CD4-positive, alpha-beta T cell treated with Interleukin-1 beta for 1 hour (primary cell): ENCODE data around the gene LRBA.
"Not testable (repeated sequence)": the region's sequence is repeated elsewhere in the genome, so short reads cannot be mapped to it uniquely, and the experiment has no call there.

Experiments used
- DNase-seq, 2 donors: peaks; one replicate each; pipeline ENCODE4 v3.0.0-alpha.2; 2020 to 2022

Gene LRBA

GRCh38 chr4:150789864-150790263, 225.2 kb downstream of the LRBA start:
- DNase-seq: no peak

DNA sequence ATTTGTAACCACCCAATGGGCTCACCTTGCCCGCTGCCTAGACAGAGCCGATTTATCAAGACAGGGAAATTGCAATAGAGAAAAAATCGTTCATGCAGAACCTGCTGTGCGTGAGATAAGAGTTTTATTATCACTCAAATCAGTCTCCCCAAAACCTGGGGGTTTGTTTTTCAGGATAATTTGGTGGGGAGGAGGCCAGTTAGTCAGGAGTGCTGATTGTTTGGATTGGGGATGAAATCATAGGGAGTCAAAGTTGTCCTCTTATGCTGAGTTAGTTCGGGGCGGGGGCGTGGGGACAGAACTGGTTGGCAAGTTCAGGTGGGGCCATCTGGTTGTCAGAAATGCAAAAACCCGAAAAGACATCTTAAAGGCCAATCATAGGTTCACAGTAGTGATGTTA, 230.1 kb downstream of the LRBA start:
- no peak for DNase-seq

GRCh38 chr4:150784305-150784704, 230.8 kb downstream of the LRBA start:
- no peak for DNase-seq

DNA sequence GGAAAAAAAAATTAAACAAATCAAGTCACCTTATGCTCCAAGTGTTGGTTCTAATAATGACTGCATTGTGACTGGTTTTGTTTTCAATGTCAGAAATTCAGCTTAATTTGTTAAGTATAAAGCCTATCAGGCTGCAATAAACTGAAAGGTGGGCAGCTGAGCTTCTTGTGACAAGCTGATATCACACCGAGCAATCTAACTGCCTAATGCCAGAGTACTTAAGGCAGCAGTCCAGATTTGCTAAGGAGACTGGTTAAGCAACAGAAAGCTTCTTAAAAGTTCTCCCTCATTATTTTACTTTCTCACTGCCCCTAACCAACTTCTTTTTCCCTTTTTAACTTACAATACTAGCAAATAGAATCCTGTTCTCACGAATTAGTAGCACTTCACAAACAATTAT, 232.2 kb downstream of the LRBA start:
- no peak for DNase-seq

DNA sequence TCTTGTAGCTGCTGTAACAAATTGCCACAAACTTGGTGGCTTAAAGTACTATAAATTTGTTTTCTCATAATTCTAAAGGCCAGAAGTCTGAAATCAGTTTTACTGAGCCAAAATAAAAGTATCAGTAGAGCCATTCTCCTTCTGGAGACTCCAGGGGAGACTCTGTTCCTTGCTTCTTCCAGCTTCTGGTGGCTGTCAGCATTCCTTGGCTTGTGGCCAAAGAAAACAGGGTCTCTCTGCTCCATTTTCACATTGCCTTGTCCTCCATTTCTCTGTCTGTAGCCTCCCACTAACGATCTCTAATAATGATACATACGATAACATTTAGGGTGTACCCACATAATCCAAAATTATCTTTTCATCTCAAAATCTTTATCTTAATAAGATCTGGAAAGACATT, 232.8 kb downstream of the LRBA start:
- DNase-seq: no peak

- DNase-seq: no peak
These were observed 233.9 kb downstream of the LRBA start for GRCh38 chr4:150781191-150781590.

GRCh38 chr4:150779707-150780106, 235.4 kb downstream of the LRBA start:
- DNase-seq: no peak

DNA sequence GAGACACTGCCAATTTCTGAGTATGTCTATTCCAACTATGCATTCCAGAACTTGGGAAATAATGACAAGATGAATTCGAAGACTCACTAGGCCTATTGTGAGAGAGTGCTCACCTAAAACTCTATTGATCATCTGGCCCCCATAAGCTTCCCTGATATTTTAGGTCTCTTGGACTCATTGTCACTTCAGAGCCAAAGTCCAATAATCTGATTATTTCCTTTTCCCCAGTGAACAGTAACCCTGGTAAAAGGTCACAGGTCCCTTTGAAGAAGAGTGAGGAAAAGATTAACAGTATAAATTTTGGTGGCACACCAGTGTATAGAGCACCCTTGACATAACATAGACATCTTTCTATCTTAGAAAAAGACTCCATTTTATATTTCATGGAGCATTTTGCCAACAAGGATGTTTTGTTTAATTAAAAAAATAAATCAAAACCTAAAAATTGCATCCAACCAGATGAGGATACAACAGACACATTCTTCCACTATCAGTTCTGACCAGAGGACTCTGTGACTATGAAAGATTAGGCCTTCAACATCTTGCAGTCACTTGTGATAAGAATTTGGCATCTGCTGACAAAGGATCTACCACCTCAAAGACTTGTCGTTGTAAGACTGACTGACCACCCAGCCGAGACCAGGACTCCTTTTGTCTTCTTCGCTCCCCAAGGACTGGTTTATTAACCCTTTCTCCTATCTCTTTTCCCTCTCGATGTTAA, 241.2 kb downstream of the LRBA start:
- no peak for DNase-seq

GRCh38 chr4:150773032-150773431, 242.1 kb downstream of the LRBA start:
- DNase-seq: no peak

GRCh38 chr4:150771382-150771781, 243.7 kb downstream of the LRBA start:
- no peak for DNase-seq

DNA sequence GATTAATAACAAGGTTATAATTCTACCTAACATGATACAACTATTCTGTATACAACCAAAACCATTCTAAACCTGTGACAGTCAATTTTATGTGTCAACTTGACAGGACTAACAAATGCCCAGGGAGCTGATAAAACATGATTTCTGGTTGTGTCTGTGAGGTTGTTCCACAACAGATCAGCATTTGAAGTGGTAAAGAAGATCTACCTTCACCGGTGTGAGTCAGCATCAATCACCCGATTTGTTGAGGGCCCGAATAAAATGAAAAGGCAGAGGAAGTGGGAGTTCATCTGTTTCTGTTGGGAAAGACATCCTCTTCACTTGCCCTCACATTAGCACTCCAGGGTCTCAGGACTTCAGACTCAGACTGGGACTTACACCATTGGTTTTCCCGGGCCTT, 245.2 kb downstream of the LRBA start:
- no peak for DNase-seq

DNA sequence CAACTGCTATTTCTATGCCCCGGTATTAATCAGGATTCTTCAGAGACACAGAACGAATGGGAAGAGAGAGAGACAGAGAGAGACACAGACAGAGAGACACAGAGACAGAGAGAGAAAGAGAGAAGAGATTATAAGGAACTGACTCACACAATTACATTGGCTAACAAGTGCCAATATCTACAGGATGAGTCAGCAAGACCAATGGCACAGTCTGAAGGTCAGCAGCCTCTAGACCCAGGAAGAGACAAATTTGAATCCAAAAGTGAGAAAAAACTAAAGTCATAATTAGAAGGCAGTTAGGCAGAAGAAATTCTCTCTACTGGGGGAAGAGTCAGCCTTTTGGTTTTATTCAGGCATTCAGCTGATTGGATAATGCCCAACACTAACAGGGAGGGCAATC, 245.8 kb downstream of the LRBA start:
- no peak for DNase-seq

DNA sequence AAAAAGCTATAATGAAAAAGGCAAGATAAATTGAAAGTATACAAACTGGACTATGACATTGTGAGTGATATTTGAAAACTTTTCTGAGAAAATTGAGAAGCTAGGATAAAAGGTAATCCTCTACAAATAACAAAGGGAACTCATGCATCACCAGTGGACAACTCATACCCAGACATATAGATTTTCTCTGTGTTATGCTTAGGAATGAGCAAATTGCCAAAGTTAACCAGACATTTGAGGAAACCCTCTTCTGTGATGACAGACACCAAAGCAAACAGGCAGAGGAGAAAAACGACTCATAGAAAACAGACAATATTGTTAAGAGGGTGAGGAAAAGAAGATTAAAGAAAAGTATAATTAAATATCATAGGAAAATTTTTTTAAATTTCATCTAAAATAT, 246.6 kb downstream of the LRBA start:
- no peak for DNase-seq

DNA sequence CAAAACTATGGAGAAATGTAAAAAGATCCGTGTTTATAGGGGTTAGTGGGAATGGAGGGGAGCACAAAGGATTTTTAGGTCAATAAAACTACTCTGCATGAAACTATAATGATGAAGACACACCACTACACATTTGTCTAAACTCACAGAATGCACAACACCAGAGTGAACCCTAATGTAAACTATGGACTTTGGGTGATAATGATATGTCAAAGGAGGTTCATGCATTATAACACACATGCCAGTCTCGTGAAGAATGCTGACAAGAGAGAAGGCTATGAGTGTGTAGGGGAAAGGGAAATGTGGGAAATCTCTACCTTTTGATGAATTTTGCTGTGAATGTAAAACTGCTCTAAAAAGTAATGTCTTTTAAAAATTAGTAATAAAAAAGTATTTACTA, 249.9 kb downstream of the LRBA start:
- DNase-seq: no peak

DNA sequence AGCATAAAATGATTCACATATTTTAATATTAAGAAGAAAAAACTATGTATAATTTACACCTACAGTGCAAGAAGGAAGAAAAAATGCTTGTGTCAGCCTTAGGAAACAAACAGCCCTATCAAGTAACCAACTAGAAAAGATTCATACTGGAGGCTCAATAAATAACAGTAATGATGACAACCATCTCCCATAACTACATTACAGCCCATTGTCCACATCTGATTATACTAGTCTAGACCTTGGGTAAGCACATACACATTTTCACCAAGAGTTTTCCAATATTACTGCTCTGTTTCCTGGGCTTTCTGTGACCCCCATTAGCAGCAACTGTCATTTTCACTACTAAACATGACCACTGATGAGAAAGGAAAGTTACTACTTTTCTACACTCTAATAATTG, 263.4 kb downstream of the LRBA start:
- no peak for DNase-seq

DNA sequence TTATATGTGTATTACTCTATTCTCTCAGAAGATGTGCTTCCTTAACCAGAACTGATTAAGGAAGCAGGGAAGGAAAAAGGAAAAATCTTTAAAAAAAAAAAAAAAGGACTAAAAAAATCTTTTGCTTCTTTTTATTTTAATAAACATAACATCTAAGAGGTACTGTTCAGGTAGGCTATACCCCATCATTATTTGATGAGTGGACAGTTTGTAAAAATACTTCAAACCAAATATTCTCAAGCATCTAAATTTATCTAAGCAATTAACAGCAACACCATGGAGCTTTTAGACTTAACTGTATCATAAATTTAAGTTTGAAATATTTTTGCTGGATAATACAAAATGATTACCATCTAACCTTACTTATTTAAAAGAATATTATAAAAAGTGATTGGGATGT, 264.3 kb downstream of the LRBA start:
- no peak for DNase-seq

- no peak for DNase-seq
These were observed 268.9 kb downstream of the LRBA start for GRCh38 chr4:150746156-150746555.

DNA sequence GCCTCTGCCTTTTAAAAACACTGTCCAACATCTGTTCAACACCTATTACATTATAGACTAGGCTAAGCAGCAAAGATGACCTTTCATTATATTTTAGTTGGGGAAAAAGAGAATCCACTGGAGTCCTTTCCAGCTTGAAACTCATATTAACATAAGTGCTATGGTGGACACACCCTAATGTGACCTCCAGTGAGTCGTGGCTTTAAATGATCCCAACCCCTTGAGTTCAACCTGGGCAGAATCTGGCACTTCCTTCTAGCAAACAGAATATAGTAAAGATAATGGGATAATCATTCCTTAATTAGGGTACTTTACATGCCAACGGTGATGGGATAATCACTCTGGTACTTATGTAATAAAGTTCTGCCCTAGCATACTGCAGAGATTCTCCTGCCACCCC, 270.5 kb downstream of the LRBA start:
- no peak for DNase-seq

GRCh38 chr4:150743564-150744342, 271.3 kb downstream of the LRBA start:
- DNase-seq: no peak

GRCh38 chr4:150742930-150743329, 272.2 kb downstream of the LRBA start:
- not testable (repeated sequence) for DNase-seq

GRCh38 chr4:150739591-150739990, 275.5 kb downstream of the LRBA start:
- DNase-seq: no peak

DNA sequence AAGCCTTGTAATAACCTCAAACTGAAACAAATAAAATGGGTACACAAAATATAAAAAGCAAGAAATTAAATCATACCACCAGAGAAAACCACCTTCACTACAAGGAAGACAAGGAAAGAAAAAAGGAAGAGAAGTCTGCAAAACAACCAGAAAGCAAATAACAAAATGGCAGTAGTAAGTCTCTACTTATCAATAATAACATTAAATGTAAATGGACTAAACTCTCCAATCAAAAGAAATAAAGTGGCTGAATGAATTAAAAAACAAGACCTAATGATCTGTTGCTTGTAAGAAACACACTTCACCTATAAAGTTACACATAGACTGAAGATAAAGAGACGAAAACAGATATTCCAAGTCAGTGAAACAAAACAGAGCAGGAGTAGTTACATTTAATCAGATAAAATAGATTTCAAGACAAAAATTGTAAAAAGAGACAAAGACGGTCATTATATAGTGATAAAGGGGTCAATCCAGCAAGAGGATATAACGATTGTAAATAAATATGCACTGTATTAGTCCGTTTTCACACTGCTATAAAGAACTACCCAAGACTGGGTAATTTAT, 289.0 kb downstream of the LRBA start:
- DNase-seq: no peak

DNA sequence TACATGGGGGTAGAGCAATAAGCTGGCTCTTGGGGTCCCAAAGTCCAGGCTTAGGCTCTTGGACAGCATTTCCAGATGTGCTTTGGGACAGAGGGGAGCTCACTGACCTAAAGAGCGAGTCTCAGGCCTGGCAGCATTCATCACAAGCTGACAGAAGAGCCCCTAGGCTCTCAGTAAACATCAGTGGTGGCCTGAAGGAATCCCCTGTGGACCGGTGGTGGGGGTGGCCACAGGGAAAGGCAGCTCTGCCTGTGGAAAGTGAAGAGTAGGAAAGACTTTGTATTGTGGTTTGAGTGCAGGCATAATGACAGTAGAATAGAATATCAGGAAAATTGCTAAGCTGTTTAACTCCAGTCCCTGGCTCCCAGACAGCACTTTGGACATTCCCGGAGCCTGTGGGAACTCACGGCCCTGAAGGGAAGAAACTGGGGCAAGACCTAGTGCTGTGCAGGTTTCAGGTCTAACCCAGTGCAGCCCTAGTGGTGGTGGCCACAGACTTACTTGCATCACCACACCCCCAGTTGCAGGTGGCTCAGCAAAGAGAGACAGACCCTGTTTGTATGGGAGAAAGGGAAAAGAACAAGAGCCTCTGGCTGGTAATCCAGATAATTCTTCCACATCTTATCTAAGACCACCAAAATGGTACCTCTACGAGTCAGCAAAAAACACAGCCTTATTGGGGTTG, 291.2 kb downstream of the LRBA start:
- DNase-seq: no peak

- DNase-seq: no peak
These were observed 292.1 kb downstream of the LRBA start for GRCh38 chr4:150722908-150723362.
